ENCODE results near the gene ANKLE2. TPM values are rescaled to one million over a fixed set of nuclear protein-coding genes. Genes with fewer than 3 reads are reported as not detected.

Gene ANKLE2
- polyA plus RNA-seq, 1 donor (not counting 4 experiments of a cell fraction or from before 2014, with no cell fraction given) = 109 TPM

DNA sequence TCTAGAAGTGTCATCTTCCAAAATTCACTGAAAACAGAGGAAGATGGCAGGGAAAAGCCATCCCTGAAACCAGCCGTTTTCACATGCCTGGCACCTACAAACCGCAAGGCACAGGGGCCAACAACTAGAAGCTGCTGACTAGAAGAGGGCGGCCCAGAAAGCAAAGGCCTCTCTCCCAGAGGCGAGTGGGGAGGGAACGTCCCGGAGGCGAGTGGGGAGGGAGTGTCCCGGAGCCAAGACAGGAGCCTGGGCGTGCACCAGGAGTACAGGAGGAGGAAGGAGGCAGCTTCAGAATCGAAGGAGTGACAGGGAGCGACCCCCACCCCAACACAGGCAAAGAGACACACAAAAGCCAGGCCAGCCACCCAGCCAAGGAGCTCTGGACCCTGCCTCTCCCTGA is 21.0 kb downstream of the ANKLE2 start:
- no peaks in the 10 kb centered on the region for H3K9me3 ChIP-seq (ENCODE audit: control insufficient read depth, low read depth, low read length)
- no peak overlapping the region for H3K4me2 ChIP-seq (ENCODE audit: control insufficient read depth, extremely low read depth, insufficient read depth, low read depth, low read length)
- H3K4me1 ChIP-seq (ENCODE audit: control insufficient read depth, extremely low read depth, insufficient read depth, low read length) = no peaks in the 10 kb centered on the region
- no peak overlapping the region for H3K27ac ChIP-seq (ENCODE audit: control insufficient read depth, insufficient read depth, low read length)
- no peak overlapping the region for H2AFZ ChIP-seq (ENCODE audit: control insufficient read depth, low read length)
- H3K9me1 ChIP-seq (ENCODE audit: control insufficient read depth, extremely low read depth, insufficient read depth, low read length) = no peaks in the 10 kb centered on the region
- FAIRE-seq (no peak), DNase-seq (ENCODE audit: low read depth, low spot score) (no peak)
- TF ChIP-seq EZH2 (IDR thresholded peaks at IDR 0.05; ENCODE audit: low read length) = no peak
- TF ChIP-seq, protein P1, sequence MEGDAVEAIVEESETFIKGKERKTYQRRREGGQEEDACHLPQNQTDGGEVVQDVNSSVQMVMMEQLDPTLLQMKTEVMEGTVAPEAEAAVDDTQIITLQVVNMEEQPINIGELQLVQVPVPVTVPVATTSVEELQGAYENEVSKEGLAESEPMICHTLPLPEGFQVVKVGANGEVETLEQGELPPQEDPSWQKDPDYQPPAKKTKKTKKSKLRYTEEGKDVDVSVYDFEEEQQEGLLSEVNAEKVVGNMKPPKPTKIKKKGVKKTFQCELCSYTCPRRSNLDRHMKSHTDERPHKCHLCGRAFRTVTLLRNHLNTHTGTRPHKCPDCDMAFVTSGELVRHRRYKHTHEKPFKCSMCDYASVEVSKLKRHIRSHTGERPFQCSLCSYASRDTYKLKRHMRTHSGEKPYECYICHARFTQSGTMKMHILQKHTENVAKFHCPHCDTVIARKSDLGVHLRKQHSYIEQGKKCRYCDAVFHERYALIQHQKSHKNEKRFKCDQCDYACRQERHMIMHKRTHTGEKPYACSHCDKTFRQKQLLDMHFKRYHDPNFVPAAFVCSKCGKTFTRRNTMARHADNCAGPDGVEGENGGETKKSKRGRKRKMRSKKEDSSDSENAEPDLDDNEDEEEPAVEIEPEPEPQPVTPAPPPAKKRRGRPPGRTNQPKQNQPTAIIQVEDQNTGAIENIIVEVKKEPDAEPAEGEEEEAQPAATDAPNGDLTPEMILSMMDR (optimal IDR thresholded peaks at IDR 0.05 in 1 of 3, IDR thresholded peaks at IDR 0.05 in 1 of 3, conservative IDR thresholded peaks at IDR 0.05 in 1 of 3; ENCODE audit: extremely low read depth in 1 of 3, insufficient read depth in 2 of 3, low read length in 3 of 3) = no peak
- dilution Hi-C loops (cut with MboI; ENCODE audit: extremely low pct_ligation_motif_present, low sequenced_read_pairs) = no loop called here
- H4K20me1 ChIP-seq (ENCODE audit: control insufficient read depth, extremely low read depth, insufficient read depth, low read length) = peaks cover 38% of the 10 kb centered on the region
- H3K4me3 ChIP-seq (ENCODE audit: control insufficient read depth in 2 of 3, extremely low read depth in 1 of 3, insufficient read depth in 2 of 3, low read depth in 1 of 3, low read length in 3 of 3) = no peak overlapping the region
- peaks cover 62% of the 10 kb centered on the region in 2 experiments for H3K36me3 ChIP-seq (ENCODE audit: control insufficient read depth in 2 of 2, extremely low read depth in 1 of 2, insufficient read depth in 2 of 2, low read length in 2 of 2)
- no peaks in the 10 kb centered on the region for H3K27me3 ChIP-seq (ENCODE audit: control insufficient read depth, extremely low read depth, insufficient read depth, low read length)
- H3K79me2 ChIP-seq (ENCODE audit: control insufficient read depth, insufficient read depth, low read length) = peaks cover 65% of the 10 kb centered on the region
- no peak overlapping the region for H3K9ac ChIP-seq (ENCODE audit: control insufficient read depth, extremely low read depth, insufficient read depth, low read length)

DNA sequence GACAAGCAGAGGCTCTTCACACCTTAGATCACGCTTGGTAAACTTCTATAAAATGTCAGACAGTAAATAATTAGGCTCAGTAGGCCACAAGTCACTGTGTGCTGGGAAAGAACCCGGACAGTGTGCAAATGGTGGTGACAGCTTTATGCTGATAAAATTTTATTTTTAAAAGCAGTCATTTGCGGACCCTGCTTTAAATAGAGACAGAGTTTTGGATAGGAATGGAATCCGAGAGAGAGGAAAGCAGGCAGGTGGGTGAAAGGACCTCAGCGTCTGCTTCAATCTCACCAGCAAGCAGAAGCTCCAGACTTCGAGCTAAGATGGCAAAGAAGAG is 21.4 kb downstream of the ANKLE2 start:
- no peaks in the 10 kb centered on the region for H3K4me1 ChIP-seq (ENCODE audit: control insufficient read depth, extremely low read depth, insufficient read depth, low read length)
- peaks cover 64% of the 10 kb centered on the region for H3K79me2 ChIP-seq (ENCODE audit: control insufficient read depth, insufficient read depth, low read length)
- TF ChIP-seq EZH2 (IDR thresholded peaks at IDR 0.05; ENCODE audit: low read length) = no peak
- TF ChIP-seq, protein P1 (optimal IDR thresholded peaks at IDR 0.05 in 1 of 3, IDR thresholded peaks at IDR 0.05 in 1 of 3, conservative IDR thresholded peaks at IDR 0.05 in 1 of 3; ENCODE audit: extremely low read depth in 1 of 3, insufficient read depth in 2 of 3, low read length in 3 of 3) = no peak

More for the DNA sequence above, 21.4 kb downstream of the ANKLE2 start:
- H3K4me2 ChIP-seq (ENCODE audit: control insufficient read depth, extremely low read depth, insufficient read depth, low read depth, low read length) = no peak overlapping the region
- H3K27me3 ChIP-seq (ENCODE audit: control insufficient read depth, extremely low read depth, insufficient read depth, low read length) = no peaks in the 10 kb centered on the region
- dilution Hi-C loops (cut with MboI; ENCODE audit: extremely low pct_ligation_motif_present, low sequenced_read_pairs) = no loop called here
- no peaks in the 10 kb centered on the region for H3K9me1 ChIP-seq (ENCODE audit: control insufficient read depth, extremely low read depth, insufficient read depth, low read length)
- peaks cover 37% of the 10 kb centered on the region for H4K20me1 ChIP-seq (ENCODE audit: control insufficient read depth, extremely low read depth, insufficient read depth, low read length)
- no peak overlapping the region for H3K9ac ChIP-seq (ENCODE audit: control insufficient read depth, extremely low read depth, insufficient read depth, low read length)
- H3K36me3 ChIP-seq (ENCODE audit: control insufficient read depth in 2 of 2, extremely low read depth in 1 of 2, insufficient read depth in 2 of 2, low read length in 2 of 2) = peaks cover 62 to 63% of the 10 kb centered on the region in 2 experiments
- H3K9me3 ChIP-seq (ENCODE audit: control insufficient read depth, low read depth, low read length) = no peaks in the 10 kb centered on the region
- no peak overlapping the region for H3K27ac ChIP-seq (ENCODE audit: control insufficient read depth, insufficient read depth, low read length)
- DNase-seq (ENCODE audit: low read depth, low spot score) = no peak
- FAIRE-seq = no peak
- no peak overlapping the region for H2AFZ ChIP-seq (ENCODE audit: control insufficient read depth, low read length)
- H3K4me3 ChIP-seq (ENCODE audit: control insufficient read depth in 2 of 3, extremely low read depth in 1 of 3, insufficient read depth in 2 of 3, low read depth in 1 of 3, low read length in 3 of 3) = no peak overlapping the region

Data from keratinocyte (primary cell).